HG03066 (cell line): ENCODE results near the gene TYK2.
"Not testable (repeated sequence)": the region's sequence is repeated elsewhere in the genome, so short reads cannot be mapped to it uniquely, and the experiment has no call there.

Experiments used
- ATAC-seq: cut with Tn5 transposase; IDR thresholded peaks from one replicate; pipeline ENCODE4 v1.9.1; 2021; ENCODE audit warnings: low read depth; ENCODE audit not compliant: unreplicated experiment

Gene TYK2

GRCh38 chr19:10336725-10337124 lies 43.6 kb downstream of the TYK2 start:
- ATAC-seq, result not testable (repeated sequence)

- ATAC-seq, result no peak
Measured at GRCh38 chr19:10335352-10335985, 44.9 kb downstream of the TYK2 start.

DNA sequence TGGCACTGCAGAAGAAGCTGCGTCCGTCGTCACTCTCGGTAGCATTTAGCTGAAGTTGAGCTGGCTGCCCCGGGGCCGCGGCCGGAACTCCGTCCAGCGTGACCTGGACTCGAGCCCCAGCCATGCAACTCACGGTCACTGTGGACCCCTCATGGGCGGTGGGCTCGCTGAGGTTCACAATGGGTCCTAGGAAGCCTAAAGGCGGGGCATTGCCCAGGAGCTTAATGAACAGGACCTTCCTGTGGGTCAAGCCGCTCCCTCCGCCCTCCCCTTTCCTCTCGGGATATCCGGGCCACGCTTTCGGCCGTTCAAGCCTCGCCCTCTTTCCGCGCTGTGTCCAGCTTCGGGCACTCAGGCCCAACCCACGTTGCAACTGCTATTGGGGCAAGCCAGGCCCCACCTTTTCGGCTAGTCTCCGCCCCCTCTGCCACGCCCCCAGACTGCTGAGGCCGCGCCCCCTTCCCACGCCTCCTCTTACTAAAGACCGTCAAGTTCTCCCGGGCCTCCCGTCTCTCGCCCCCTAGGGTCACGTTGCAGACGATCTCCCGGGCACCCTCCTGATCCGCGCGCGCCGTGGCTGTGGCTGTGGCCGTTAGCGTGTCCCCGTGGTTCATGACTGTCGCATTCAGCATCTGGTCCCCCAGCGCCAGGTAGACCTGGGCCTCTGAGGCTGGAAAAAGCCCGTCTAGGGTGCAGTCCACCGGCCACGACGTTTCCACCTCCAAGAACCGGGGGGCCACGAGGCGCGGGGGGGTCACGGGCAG lies 45.6 kb downstream of the TYK2 start:
- ATAC-seq, result no peak

DNA sequence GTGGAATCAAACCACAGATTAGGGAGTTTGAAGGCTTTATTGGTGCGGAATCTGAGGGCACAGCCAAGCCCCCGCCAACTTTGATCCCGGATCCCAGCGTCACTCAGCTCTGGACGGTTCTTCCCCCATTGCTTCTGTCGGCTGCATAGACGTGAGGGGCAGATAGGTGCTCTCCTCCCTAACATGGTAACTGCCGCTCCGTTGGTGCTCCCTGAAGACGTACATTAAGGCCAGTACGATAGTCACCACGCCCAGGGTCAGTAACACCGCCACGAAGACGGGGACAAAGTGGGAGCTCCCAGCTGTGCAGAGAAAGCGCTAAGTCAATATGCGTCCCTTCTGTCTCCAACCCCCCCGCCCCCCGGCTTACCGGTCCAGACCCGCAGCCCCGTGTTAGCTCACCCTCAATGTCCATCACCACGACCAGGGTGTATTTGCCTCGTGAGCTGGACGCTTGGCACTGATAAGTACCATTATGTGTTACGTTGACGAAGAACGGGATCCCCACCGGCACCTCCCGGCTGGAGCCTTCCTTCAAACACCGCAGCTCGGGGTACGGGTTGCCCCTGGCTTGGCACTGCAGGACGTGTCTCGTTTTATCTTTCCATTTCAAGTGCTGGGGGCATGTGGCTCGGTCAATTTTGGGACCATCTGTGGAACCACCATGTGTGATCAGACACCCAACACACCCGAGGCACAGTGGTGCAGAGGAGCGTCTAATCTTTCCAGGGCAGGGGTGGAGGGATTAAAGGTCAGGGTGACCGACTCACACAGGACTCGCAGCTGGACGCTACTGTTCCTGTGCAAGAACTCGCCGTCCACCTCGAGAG lies 46.4 kb downstream of the TYK2 start:
- peak; percentile 9 for ATAC-seq

- peak; percentile 85 for ATAC-seq
Measured at GRCh38 chr19:10332965-10333757, 47.2 kb downstream of the TYK2 start, which contains the start of gene RAVER1. RAVER1 (minus strand) TSS chr19:10333529; CDS start chr19:10333507, 22 bp downstream.

DNA sequence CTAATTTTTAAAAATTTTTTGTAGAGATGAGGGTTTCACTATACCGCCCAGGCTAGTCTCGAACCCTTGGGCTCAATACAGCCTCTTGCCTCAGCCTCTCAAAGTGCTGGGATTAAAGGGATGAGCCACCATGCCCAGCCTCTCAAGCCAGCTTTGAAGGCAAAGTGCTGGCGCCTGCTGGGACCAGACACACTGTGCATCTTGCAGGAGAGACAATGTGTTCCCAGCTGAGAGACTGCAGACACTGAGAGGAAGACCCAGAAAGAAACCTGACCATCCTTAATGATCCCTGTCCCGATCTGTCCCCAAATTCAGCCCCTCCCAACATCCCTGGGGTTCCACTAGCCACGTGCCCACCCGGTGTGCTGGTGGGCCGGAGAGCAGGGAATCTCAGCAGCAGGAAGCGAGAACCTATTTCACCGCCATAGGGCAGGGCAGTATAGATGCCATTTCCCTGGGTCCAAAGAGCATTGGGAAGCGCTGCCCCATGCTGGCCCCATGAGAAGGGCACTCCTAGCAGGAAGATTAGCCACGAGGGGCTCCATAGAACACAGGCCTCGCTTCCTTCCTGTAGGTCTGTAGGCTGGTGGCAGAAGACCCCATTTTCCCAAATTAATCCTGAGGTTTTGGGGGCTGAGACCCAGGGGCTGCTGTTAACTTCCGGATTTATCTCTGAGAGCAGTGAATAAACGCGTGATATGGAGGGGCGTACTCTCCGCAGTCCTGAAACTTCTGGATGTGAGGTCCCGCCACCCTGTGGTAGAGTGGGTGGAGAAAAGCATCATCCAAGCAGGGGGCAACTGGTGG lies 48.0 kb downstream of the TYK2 start:
- no peak for ATAC-seq

DNA sequence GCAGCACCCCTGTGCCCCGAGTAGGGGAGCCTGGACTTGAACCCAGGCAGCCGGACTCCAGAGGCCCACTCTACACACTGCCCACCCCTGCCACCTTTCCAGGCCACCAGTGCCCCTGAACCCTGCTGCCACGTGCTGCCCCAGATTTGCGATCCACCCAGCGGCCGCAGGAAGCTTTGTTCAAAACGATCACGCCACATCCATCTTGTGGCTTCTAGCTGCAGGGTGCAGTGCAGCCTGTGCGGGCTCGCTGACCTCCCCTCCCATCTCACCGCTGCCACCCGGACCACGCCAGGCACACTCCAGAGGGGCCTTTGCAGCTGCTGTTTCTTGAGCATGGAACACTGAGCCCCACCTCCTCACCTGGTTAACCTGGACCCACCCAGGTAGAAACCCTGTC lies 50.8 kb downstream of the TYK2 start:
- no peak for ATAC-seq

- ATAC-seq, result no peak
Measured at GRCh38 chr19:10328558-10329429, 51.6 kb downstream of the TYK2 start.

GRCh38 chr19:10327793-10328192 lies 52.6 kb downstream of the TYK2 start:
- no peak for ATAC-seq

DNA sequence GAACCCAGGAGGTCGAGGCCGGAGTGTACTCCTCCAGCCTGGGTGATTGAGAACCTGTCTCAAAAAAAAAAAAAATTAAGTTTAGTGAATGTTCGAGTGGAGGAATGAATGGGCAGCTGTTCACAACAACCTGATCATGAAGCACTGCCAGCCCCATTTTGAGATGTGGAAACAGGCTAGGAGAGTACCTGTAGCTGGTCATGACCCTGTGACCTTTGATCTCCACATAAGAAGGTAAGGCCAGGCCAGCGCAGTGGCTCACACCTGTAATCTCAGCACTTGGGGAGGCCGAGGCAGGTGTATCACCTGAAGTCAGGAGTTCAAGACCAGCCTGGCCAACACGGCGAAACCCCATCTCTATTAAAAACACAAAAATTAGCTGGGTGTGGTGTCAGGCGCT lies 54.6 kb downstream of the TYK2 start:
- no peak for ATAC-seq

GRCh38 chr19:10321874-10322835 lies 58.2 kb downstream of the TYK2 start:
- ATAC-seq, result no peak

GRCh38 chr19:10321417-10321797 lies 59.0 kb downstream of the TYK2 start:
- no peak for ATAC-seq

- no peak for ATAC-seq
Measured at GRCh38 chr19:10320602-10321416, 59.6 kb downstream of the TYK2 start.

DNA sequence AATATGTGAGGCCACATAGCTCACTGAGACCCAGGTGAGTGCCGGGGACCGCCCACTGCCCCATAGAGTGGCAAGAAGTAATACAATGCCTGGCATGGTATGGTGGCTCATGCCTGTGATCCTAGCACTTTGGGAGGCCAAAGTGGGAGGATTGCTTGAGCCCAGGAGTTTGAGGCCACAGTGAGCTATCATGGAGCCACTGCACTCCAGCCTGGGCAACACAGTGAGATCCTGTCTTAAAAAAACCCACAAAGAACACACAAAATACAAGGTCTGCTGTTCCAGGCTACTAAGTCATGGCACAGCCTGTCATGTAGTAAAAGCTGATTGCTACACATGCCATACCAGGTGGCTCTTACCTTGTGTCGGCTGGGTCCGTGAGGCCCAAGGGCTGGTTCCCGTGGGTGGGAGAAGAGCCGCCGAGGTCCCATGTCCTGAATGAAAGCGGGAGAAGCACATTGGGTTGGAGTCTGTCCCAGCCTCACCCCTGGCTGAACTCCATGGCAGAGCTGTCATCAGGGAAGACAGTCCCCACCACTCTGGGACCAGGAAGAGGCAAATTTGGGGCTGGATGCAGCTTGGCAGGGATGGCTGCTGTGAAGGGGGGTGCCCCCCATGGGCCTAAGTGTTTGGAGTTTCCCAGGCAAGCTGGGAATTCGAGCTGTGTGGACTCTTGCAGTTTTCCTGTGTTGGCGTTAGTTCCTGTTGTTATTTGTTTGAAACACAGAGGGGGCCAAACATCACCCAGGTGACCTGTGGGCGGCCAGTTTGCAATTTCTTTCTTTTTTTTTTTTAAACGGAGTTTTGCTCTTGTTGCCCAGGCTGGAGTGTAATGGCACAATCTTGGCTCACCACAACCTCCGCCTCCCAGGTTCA lies 61.3 kb downstream of the TYK2 start:
- no peak for ATAC-seq

GRCh38 chr19:10317857-10318462 lies 62.4 kb downstream of the TYK2 start:
- ATAC-seq, result no peak
